Esophagus muscularis mucosa (tissue), 3 donors: ENCODE results near the gene ABCA2.
A peak's percentile ranks its signal among the peaks of the same experiment; 100 is the strongest.

ENCODE experiments used
- POLR2A ChIP-seq: fragments of 450-650 bp; IDR thresholded peaks from one replicate; pipeline ENCODE4 v1.6.1; 2017; ENCODE audit warnings: antibody characterized with exemption, moderate library complexity, mild to moderate bottlenecking, low read depth
- TF ChIP-seq, protein P1 (sequence below), 3 experiments: fragments of 200-600 bp in 2 of 3; fragments of 450-650 bp in 1 of 3; sonication (generic) in 2 of 3; IDR thresholded peaks; one replicate each; pipeline ENCODE4 v1.5.1; 2017 to 2019; ENCODE audit warnings: antibody characterized with exemption in 3 of 3, mild to moderate bottlenecking in 2 of 3, moderate library complexity in 1 of 3

DNA sequence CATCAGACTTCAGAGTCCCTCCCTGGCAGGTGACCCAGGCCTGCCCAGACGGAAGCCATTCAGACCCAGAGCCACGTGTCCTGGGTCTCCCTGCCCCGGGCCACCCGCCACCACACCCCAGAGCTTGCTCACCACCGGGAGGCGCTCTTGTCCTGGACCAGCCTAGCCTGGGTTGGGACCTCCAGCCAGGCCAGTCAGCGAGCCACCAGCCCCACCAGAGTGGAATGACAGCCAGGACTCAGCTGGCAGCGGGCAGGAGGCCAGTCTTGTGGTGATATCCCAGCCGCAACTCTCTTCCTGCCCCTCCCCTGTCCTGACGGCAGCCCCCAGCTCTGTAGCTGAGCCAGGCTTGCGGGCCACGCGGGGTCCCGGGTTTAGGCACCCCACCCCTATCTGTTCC, 52.4 kb downstream of the ABCA2 start:
- TF ChIP-seq, protein P1, sequence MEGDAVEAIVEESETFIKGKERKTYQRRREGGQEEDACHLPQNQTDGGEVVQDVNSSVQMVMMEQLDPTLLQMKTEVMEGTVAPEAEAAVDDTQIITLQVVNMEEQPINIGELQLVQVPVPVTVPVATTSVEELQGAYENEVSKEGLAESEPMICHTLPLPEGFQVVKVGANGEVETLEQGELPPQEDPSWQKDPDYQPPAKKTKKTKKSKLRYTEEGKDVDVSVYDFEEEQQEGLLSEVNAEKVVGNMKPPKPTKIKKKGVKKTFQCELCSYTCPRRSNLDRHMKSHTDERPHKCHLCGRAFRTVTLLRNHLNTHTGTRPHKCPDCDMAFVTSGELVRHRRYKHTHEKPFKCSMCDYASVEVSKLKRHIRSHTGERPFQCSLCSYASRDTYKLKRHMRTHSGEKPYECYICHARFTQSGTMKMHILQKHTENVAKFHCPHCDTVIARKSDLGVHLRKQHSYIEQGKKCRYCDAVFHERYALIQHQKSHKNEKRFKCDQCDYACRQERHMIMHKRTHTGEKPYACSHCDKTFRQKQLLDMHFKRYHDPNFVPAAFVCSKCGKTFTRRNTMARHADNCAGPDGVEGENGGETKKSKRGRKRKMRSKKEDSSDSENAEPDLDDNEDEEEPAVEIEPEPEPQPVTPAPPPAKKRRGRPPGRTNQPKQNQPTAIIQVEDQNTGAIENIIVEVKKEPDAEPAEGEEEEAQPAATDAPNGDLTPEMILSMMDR (IDR thresholded peaks at IDR 0.05): peak in 1 of 3 experiments; percentile 14
- TF ChIP-seq POLR2A: no peak
